DND-41 (cell line): ENCODE measurements around the gene VN1R5.

Source experiments
- ATAC-seq: fragments of 200-7000 bp; cut with Tn5 transposase; 3 replicates; pipeline ENCODE4 v1.9.1; 2021; ENCODE audit warnings: low read depth; ENCODE audit not compliant: insufficient read depth
- DNase-seq: peaks from one replicate; pipeline ENCODE4 v3.0.0-alpha.2; 2020
- H2AFZ ChIP-seq: 2 replicates; pipeline ENCODE4 v1.6.0; 2012; ENCODE audit warnings: low read depth, low read length
- H3K27ac ChIP-seq: 2 replicates; pipeline ENCODE4 v1.5.1; 2012; ENCODE audit warnings: low read length, inconsistent platforms
- H3K27me3 ChIP-seq: fragments of 200-600 bp; sonication (generic); 2 replicates; pipeline ENCODE4 v1.6.0; 2012; ENCODE audit warnings: low read length, mild to moderate bottlenecking, inconsistent platforms; ENCODE audit not compliant: insufficient read depth, poor library complexity
- H3K36me3 ChIP-seq: 2 replicates; pipeline ENCODE4 v1.5.1; 2012; ENCODE audit warnings: low read length, inconsistent platforms; ENCODE audit not compliant: insufficient read depth
- H3K4me1 ChIP-seq: 2 replicates; pipeline ENCODE4 v1.5.1; 2012; ENCODE audit warnings: mild to moderate bottlenecking, low read length; ENCODE audit not compliant: insufficient read depth
- H3K4me2 ChIP-seq: 2 replicates; pipeline ENCODE4 v1.6.0; 2012; ENCODE audit warnings: mild to moderate bottlenecking, moderate library complexity, low read length, inconsistent platforms; ENCODE audit not compliant: insufficient read depth
- H3K4me3 ChIP-seq, 2 experiments: fragments of 200-600 bp in 1 of 2; shearing (Covaris generic) in 1 of 2; 2 replicates each; pipeline ENCODE4 v1.5.1; 2012 to 2016; ENCODE audit warnings: inconsistent platforms in 2 of 2, low read length in 2 of 2, mild to moderate bottlenecking in 2 of 2, low read depth in 1 of 2, moderate library complexity in 1 of 2
- H3K79me2 ChIP-seq: 2 replicates; pipeline ENCODE4 v1.6.0; 2012; ENCODE audit warnings: low read length, inconsistent platforms; ENCODE audit not compliant: insufficient read depth
- H3K9ac ChIP-seq: 2 replicates; pipeline ENCODE4 v1.6.0; 2012; ENCODE audit warnings: low read depth, mild to moderate bottlenecking, inconsistent platforms, low read length, moderate library complexity
- H3K9me3 ChIP-seq: 2 replicates; pipeline ENCODE4 v1.5.1; 2012; ENCODE audit warnings: low read length, moderate library complexity, mild to moderate bottlenecking, inconsistent platforms; ENCODE audit not compliant: insufficient read depth, severe bottlenecking
- H4K20me1 ChIP-seq: 2 replicates; pipeline ENCODE4 v1.6.0; 2012; ENCODE audit warnings: low read length; ENCODE audit not compliant: insufficient read depth
- EZH2 ChIP-seq: IDR thresholded peaks from 3 replicates; pipeline ENCODE4 v1.6.1; 2012; ENCODE audit warnings: borderline replicate concordance, low read depth, mild to moderate bottlenecking, moderate library complexity, low read length, inconsistent platforms; ENCODE audit not compliant: severe bottlenecking
- TF ChIP-seq, protein P1 (sequence below): IDR thresholded peaks from 2 replicates; pipeline ENCODE4 v1.5.1; 2012; ENCODE audit warnings: borderline replicate concordance, low read length, moderate library complexity, mild to moderate bottlenecking; ENCODE audit not compliant: poor library complexity, severe bottlenecking; ENCODE audit errors: extremely low read depth

The VN1R5 gene

DNA sequence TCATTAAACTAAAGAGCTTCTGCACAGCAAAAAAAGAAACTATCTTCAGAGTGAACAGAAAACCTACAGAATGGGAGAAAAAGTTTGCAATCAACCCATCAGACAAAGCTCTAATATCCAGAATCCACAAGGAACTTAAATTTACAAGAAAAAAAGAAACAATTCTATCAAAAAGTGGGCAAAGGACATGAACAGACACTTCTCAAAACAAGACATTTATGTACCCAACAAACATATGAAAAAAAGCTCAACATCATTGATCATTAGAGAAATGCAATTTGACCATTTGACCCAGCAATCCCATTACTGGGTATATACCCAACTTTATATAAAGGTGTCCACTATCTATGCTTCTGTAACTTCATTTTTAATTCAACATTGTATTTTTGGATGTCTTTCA, 31.1 kb upstream of the VN1R5 start:
- Histone ChIP-seq H3K9me3 (peaks cover 7% of the 10 kb centered on the region), H3K4me1 (no peaks in the 10 kb centered on the region), H2AFZ (no peak overlapping the region), H3K4me3 (no peak overlapping the region), H3K27ac (no peak overlapping the region), H3K79me2 (no peaks in the 10 kb centered on the region), H3K4me2 (no peak overlapping the region), H3K9ac (no peak overlapping the region), H3K27me3 (no peaks in the 10 kb centered on the region), H4K20me1 (no peaks in the 10 kb centered on the region), H3K36me3 (no peaks in the 10 kb centered on the region)
- DNase-seq (no peak), ATAC-seq (no peak)
- TF ChIP-seq, protein P1, sequence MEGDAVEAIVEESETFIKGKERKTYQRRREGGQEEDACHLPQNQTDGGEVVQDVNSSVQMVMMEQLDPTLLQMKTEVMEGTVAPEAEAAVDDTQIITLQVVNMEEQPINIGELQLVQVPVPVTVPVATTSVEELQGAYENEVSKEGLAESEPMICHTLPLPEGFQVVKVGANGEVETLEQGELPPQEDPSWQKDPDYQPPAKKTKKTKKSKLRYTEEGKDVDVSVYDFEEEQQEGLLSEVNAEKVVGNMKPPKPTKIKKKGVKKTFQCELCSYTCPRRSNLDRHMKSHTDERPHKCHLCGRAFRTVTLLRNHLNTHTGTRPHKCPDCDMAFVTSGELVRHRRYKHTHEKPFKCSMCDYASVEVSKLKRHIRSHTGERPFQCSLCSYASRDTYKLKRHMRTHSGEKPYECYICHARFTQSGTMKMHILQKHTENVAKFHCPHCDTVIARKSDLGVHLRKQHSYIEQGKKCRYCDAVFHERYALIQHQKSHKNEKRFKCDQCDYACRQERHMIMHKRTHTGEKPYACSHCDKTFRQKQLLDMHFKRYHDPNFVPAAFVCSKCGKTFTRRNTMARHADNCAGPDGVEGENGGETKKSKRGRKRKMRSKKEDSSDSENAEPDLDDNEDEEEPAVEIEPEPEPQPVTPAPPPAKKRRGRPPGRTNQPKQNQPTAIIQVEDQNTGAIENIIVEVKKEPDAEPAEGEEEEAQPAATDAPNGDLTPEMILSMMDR: no peak
- TF ChIP-seq EZH2: no peak

DNA sequence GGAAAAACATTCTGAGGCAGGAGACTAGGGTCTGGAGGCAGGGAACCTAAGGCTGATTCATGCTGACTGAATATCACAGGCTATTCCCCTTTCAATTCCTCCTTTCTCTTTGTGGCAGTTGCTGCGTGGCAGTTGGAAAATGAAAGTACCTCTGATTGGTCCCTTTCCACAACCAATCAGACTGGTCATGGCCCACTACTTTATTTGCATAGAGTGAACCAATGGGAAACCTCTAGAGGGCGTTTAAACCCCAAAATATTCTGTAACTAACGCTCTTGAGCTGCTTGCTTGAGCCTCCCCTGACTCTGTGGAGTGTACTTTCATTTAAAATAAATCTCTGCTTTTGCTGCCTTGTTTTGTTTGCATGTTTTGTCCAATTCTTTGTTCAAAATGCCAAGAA, 27.7 kb upstream of the VN1R5 start:
- TF ChIP-seq, protein P1: no peak
- TF ChIP-seq EZH2: no peak
- Histone ChIP-seq H3K4me1 (no peaks in the 10 kb centered on the region), H3K4me3 (no peak overlapping the region), H3K27ac (no peak overlapping the region), H3K27me3 (no peaks in the 10 kb centered on the region), H4K20me1 (no peaks in the 10 kb centered on the region), H3K36me3 (no peaks in the 10 kb centered on the region), H3K4me2 (no peak overlapping the region), H2AFZ (no peak overlapping the region), H3K9ac (no peak overlapping the region), H3K9me3 (peaks cover 7% of the 10 kb centered on the region), H3K79me2 (no peaks in the 10 kb centered on the region)
- ATAC-seq (peak; percentile 47; the same call in 2 of the 3 replicates), DNase-seq (no peak)

DNA sequence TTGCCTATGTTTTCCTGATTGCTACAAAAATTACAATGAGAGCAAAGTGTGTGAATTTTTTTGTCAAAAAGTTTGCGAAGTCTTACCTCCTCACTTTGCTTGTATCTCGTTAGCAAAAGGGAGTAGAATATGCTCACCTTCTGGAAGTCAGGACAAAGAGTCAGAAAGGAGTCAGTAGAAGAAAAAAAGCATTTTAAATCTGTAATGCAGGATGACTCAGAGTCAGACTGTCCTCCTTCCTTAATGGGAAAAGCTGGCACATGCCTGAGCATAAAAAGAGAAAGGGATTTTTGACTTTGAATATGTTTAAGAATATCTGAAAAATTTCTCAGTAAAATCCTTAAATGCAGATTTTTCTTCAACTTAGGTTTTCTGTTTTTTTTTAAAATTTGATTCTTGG, 14.2 kb upstream of the VN1R5 start:
- Histone ChIP-seq H3K27ac (no peak overlapping the region), H3K27me3 (no peaks in the 10 kb centered on the region), H3K36me3 (no peaks in the 10 kb centered on the region), H3K9ac (no peak overlapping the region), H3K4me2 (no peak overlapping the region), H2AFZ (no peak overlapping the region), H3K9me3 (no peaks in the 10 kb centered on the region), H3K79me2 (no peaks in the 10 kb centered on the region), H3K4me1 (no peaks in the 10 kb centered on the region), H3K4me3 (no peak overlapping the region), H4K20me1 (no peaks in the 10 kb centered on the region)
- TF ChIP-seq, protein P1: no peak
- no peak for TF ChIP-seq EZH2
- ATAC-seq: no peak
- no peak for DNase-seq
